HUDEP-2 (cell line): ENCODE data around the gene EDC3.
"Not testable (repeated sequence)": the region's sequence is repeated elsewhere in the genome, so short reads cannot be mapped to it uniquely, and the experiment has no call there.

Source experiments
- DNase-seq, 76 experiments: peaks; one replicate each; lab custom pipeline; 2025; ENCODE audit not compliant: unreplicated experiment in 76 of 76; lab: John Stamatoyannopoulos, UW

Gene EDC3

GRCh38 chr15:74710319-74711094 lies 14.7 kb upstream of the EDC3 start:
- no peak for DNase-seq

- no peak for DNase-seq
These were observed 14.1 kb upstream of the EDC3 start for GRCh38 chr15:74709892-74710291.

- no peak for DNase-seq
These were observed 13.2 kb upstream of the EDC3 start for GRCh38 chr15:74709011-74709410.

GRCh38 chr15:74696808-74697207 lies 984 bp upstream of the EDC3 start:
- no peak for DNase-seq

GRCh38 chr15:74696398-74696729 lies 540 bp upstream of the EDC3 start:
- DNase-seq = no peak

GRCh38 chr15:74692327-74692726 lies 3.5 kb downstream of the EDC3 start:
- DNase-seq = no peak

GRCh38 chr15:74683758-74684157 lies 12.1 kb downstream of the EDC3 start:
- DNase-seq = no peak

- DNase-seq = no peak
These were observed 12.9 kb downstream of the EDC3 start for GRCh38 chr15:74682954-74683353.

- DNase-seq = no peak
These were observed 15.4 kb downstream of the EDC3 start for GRCh38 chr15:74680456-74680855.

GRCh38 chr15:74676801-74677200 lies 19.0 kb downstream of the EDC3 start:
- DNase-seq = no peak

GRCh38 chr15:74674161-74674560 lies 21.7 kb downstream of the EDC3 start:
- no peak for DNase-seq

- DNase-seq = no peak
These were observed 26.2 kb downstream of the EDC3 start for GRCh38 chr15:74669627-74670026.

- no peak for DNase-seq
These were observed 27.8 kb downstream of the EDC3 start for GRCh38 chr15:74667975-74668374.

GRCh38 chr15:74664670-74665069 lies 31.2 kb downstream of the EDC3 start:
- no peak for DNase-seq

- DNase-seq = no peak
These were observed 31.7 kb downstream of the EDC3 start for GRCh38 chr15:74664028-74664616.

GRCh38 chr15:74663303-74664027 lies 32.4 kb downstream of the EDC3 start:
- DNase-seq = no peak

GRCh38 chr15:74662064-74662860 lies 33.6 kb downstream of the EDC3 start:
- no peak for DNase-seq

- DNase-seq = not testable (repeated sequence)
These were observed 34.5 kb downstream of the EDC3 start for GRCh38 chr15:74661280-74661679.

GRCh38 chr15:74657846-74658245 lies 38.0 kb downstream of the EDC3 start:
- peak in 1 of 76 experiments; percentile 10 for DNase-seq

- DNase-seq = no peak
These were observed 38.8 kb downstream of the EDC3 start for GRCh38 chr15:74656935-74657535.

- DNase-seq = no peak
These were observed 40.4 kb downstream of the EDC3 start for GRCh38 chr15:74655424-74655823.
